Astrocyte of the spinal cord (primary cell): ENCODE measurements around the gene SNX24.

ENCODE experiments used
- DNase-seq: peaks from one replicate; pipeline ENCODE4 v3.0.0; 2011; ENCODE audit warnings: low read depth, low spot score
- H3K4me3 ChIP-seq: 2 replicates; pipeline ENCODE4 v1.5.1; 2011; ENCODE audit warnings: low read depth, mild to moderate bottlenecking, low read length, moderate library complexity
- CTCF ChIP-seq: IDR thresholded peaks from 2 replicates; pipeline ENCODE4 v1.5.1; 2012; ENCODE audit warnings: low read depth, mild to moderate bottlenecking, low read length, inconsistent platforms
- in situ Hi-C: cut with HindIII; loops from 2 replicates; pipeline ENCODE4 v1.10.0; 2017; ENCODE audit warnings: low sequenced_read_pairs

Gene SNX24

GRCh38 chr5:122921826-122922225 lies 76.4 kb downstream of the SNX24 start:
- in situ Hi-C loops = no loop called here
- no peak for TF ChIP-seq CTCF
- no peak for DNase-seq
- no peak overlapping the region for H3K4me3 ChIP-seq

- H3K4me3 ChIP-seq = no peak overlapping the region
- in situ Hi-C loops = no loop called here
- no peak for TF ChIP-seq CTCF
- no peak for DNase-seq
These were observed 78.8 kb downstream of the SNX24 start for GRCh38 chr5:122924203-122924602.

GRCh38 chr5:122924719-122925395 lies 79.4 kb downstream of the SNX24 start:
- no peak for TF ChIP-seq CTCF

GRCh38 chr5:122929001-122929400 lies 83.6 kb downstream of the SNX24 start:
- no peak for TF ChIP-seq CTCF
- DNase-seq = no peak
- in situ Hi-C loops = no loop called here
- H3K4me3 ChIP-seq = no peak overlapping the region

More at GRCh38 chr5:122924719-122925395, 79.4 kb downstream of the SNX24 start:
- DNase-seq = no peak
- H3K4me3 ChIP-seq = no peak overlapping the region
- in situ Hi-C loops = no loop called here

GRCh38 chr5:122929980-122930379 lies 84.6 kb downstream of the SNX24 start:
- no peak for TF ChIP-seq CTCF
- H3K4me3 ChIP-seq = no peak overlapping the region
- in situ Hi-C loops = no loop called here
- no peak for DNase-seq

- no peak for TF ChIP-seq CTCF
- DNase-seq = no peak
- H3K4me3 ChIP-seq = no peak overlapping the region
- in situ Hi-C loops = no loop called here
These were observed 88.5 kb downstream of the SNX24 start for GRCh38 chr5:122933956-122934355.

- H3K4me3 ChIP-seq = no peak overlapping the region
- in situ Hi-C loops = no loop called here
- no peak for TF ChIP-seq CTCF
- DNase-seq = no peak
These were observed 90.7 kb downstream of the SNX24 start for GRCh38 chr5:122936088-122936487.
